Activated CD8-positive, alpha-beta memory T cell treated with anti-CD3 and anti-CD28 coated beads for 1 hour (primary cell): ENCODE results near the gene SEPTIN1.
A peak's percentile ranks its signal among the peaks of the same experiment; 100 is the strongest.
"Not testable (repeated sequence)": the region's sequence is repeated elsewhere in the genome, so short reads cannot be mapped to it uniquely, and the experiment has no call there.

Source experiments
- DNase-seq, 2 donors: peaks; one replicate each; pipeline ENCODE4 v3.0.0-alpha.2; 2020; ENCODE audit warnings: low read depth in 1 of 2; ENCODE audit errors: extremely low read depth in 1 of 2

Gene SEPTIN1

GRCh38 chr16:30401768-30402425, 19.5 kb upstream of the SEPTIN1 start:
- DNase-seq: no peak

- DNase-seq: no peak
These were observed 17.2 kb upstream of the SEPTIN1 start for GRCh38 chr16:30399435-30400186.

- no peak for DNase-seq
These were observed 16.5 kb upstream of the SEPTIN1 start for GRCh38 chr16:30398661-30399434.

DNA sequence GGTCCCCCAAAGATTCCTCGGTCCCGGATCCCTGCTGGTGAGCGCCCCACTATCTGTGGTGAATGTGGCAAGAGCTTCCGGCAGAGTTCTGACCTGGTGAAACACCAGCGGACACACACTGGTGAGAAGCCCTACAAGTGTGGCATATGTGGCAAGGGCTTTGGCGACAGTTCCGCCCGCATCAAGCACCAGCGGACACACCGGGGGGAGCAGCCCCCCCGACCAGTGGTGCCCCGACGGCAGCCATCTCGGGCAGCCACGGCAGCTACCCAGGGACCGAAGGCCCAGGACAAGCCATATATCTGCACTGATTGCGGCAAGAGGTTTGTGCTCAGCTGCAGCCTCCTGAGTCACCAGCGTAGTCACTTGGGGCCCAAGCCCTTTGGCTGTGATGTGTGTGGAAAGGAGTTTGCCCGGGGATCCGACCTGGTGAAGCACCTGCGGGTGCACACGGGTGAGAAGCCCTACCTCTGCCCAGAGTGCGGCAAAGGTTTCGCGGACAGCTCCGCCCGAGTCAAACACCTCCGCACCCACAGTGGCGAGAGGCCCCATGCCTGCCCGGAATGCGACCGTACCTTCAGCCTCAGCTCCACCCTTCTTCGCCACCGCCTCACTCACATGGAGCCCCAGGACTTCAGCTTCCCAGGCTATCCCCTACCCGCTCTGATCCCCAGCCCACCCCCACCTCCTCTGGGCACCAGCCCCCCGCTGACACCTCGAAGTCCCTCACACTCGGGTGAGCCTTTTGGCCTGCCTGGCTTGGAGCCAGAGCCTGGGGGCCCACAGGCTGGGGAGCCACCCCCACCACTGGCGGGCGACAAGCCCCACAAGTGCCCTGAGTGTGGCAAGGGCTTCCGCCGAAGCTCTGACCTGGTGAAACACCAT, 15.7 kb upstream of the SEPTIN1 start:
- DNase-seq: no peak

- DNase-seq: no peak
These were observed 14.7 kb upstream of the SEPTIN1 start for GRCh38 chr16:30397056-30397455.

GRCh38 chr16:30396627-30397026, 14.3 kb upstream of the SEPTIN1 start:
- DNase-seq: not testable (repeated sequence)

DNA sequence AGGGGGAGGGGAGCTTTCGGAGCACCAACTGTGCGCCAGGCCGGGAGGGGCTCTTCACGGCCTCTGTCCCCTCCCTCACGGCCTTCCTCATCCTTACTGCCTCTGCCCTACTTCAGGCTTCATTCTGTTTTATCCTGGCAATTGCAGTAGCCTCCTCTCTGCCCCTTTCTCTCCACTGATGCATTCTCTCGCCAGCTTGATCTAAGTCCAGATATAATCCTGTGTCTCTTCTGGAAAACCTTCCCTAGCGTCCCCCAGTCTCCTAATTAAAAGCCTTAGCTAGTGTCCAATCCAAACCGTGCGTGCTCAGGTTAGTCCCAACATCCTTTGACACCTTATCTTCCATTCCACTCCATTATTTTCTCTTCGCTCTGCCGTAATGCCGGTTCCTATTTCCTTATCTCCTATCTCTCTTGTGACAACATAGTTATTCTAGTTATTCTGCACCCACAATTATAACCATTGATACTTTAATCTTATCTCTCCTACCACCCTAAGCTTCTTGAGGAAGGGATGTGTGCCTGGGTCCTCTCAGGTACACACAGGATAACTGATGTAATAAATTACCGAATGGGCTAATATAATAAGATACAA, 13.7 kb upstream of the SEPTIN1 start:
- DNase-seq: no peak

- peak in 1 of 2 donors; percentile 32 for DNase-seq
These were observed 13.0 kb upstream of the SEPTIN1 start, which contains the start of gene ZNF48 for GRCh38 chr16:30395155-30395991. ZNF48 (plus strand) TSS chr16:30395420; CDS start chr16:30395795, 375 bp downstream.

DNA sequence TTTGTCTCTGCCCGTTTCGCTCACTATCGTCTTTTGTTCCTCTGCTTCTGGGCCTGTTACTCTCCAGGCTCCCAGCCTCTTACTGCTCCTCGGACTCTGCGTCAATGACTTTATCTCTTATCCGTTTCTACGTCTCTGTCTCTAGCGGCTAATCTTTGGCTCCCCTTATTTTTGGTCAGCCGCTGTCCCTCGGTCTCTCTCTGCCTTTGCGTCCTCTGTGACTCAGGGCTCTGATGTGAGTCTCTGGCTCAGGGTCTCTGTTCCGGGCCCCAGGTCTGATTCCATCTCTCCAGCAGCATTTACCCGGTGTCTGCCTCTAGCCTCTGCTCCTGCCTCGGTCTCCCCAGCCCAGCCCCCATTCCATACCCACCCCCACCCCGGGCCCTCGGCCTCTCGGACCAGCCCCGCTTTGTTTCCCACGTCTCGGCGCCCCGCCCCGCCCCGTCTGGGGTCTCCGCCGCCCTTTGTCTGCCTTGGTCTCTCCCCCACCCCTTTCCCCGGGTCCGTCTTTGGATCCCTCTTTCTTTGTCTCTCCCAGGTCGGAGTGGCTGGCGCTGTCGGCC, 12.3 kb upstream of the SEPTIN1 start:
- DNase-seq: no peak

DNA sequence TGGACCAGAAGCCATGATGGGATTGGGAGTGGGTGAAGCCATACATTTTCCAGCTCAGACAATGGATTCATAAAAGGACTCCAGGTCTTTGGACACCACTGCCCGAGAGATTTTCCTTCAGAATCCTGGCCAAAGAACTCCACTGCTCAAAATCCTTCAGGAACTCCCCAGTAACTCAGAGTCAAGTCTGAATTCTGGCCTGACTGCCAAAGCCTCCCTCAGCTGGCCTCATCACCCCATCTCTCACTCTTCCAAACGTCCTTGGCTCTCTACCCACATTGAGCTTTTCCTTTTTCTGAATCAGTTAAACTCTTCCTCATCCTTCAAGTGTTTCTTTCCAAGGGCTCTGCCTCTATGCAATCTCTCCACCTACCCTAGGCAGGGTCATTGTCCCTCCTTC, 1.2 kb upstream of the SEPTIN1 start:
- no peak for DNase-seq

DNA sequence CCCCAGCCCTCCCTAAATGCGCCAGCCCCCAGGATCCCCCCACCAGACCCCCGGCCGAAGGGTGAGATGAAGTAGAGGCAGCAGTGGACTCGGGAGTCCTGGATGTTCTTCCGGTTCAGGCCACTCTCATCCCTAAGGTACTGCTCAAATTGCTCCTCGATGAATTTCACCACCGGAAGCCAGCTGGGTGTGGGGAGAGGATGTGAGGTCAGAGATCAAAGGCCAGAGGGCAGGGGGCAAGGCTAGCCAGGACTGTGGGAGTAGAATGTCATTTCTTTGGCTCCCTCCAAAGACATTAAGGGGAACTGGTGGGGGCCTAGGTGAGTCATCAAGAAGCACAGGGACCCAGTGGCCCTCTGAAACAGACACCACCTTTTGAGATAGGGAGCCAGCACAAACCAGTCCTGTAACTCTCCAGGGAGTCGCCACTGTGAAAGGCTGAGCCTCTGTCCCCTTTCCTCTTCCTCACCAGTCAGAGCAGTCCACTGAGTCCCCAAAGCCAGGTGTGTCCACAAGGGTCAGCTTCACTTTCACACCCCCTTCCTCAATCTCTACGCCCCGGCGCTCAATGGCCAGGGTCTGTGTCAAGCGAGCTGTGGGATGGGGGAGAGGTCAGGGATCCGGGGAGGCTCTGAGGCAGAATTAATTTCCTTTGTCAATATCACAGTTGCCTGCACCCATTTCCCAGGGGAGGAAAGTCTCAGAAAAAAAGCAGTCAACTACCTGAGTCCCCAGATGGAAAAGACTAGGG, 895 bp downstream of the SEPTIN1 start:
- DNase-seq: no peak

DNA sequence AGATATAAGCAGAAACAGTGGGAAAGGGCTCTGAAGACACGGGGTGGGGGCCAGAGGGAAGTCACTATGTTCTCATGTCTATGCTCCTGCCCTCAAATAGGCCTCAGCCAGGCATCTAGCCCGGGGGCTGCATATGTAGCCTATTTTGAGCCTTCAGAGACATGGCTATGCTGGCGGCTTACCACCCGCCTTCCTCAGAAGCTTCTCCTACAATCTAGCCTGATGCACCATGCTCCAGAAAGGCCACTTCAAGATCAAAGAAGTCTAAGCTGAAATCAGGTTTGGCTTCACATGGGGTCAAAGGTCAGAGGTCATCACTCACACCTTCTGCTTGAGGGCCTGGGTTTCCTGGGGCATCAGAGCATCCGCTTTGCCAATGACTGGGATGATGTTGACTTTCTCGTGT, 1.6 kb downstream of the SEPTIN1 start:
- no peak for DNase-seq

DNA sequence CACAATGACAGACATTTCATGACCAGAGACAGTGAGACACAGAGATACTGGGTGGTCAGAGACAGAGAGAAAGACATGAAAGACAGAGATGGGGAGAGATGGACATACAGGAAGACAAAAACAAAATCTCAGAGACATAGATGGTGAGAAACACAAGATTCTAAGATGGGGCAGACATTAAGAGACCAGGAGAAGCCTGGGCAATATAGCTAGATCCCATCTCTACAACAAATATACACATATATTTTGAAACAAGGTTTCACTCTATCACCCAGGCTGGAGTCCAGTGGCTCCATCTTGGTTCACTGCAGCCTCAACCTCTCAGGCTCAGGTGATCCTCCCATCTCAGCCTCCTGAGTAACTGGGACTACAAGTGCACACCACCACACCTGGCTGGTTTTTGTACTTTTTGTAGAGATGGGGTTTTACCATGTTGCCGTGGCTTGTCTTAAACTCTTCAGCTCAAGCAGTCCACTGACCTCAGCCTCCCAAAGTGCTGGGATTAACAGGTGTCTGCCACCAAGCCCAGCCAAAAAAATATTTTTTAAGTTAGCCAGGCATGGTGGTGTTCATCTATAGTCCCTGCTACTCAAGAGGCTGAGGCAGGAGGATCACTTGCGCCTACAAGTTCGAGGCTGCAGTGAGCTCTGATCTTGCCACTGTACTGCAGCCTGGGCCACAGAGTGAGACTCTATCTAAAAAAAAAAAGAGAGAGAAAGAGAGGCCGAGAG, 2.1 kb downstream of the SEPTIN1 start:
- no peak for DNase-seq

DNA sequence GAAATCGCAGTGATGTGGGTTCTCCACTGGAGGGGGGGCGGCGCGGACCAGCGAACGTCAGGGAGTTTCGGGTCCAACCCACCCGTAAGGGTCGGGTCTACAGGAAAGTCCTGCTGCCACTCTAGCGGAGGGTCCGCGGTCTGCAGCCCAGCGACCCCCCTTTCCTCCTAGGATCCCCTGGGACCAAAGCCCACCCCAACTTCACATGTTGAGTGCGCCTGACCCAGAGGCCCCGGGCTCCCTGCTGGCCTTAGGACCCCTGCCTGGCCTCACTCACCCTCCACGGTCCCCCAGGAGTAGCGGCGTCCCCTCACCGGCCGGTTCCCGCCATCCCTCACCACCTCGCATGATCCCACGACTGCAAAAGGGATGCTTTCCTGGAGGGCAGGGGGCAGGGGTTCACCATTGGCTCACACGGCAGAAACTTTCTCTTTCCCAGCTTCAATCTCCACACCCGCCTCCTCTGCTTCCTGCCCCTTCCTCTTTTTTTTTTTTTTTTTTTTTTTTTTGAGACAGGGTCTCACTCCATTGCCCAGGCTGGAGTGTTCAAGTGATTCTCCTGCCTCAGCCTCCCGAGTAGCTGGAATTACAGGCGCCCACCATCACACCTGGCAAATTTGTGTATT, 3.1 kb downstream of the SEPTIN1 start:
- DNase-seq: no peak

- peak; percentile 97 to 99 for DNase-seq
These were observed 3.9 kb downstream of the SEPTIN1 start for GRCh38 chr16:30378236-30379157.

GRCh38 chr16:30377812-30378235, 4.5 kb downstream of the SEPTIN1 start:
- peak; percentile 80 to 84 for DNase-seq
